H1 (cell line): ENCODE measurements around the gene NAXE. TPM values are rescaled to one million over a fixed set of nuclear protein-coding genes. Genes with fewer than 3 reads are reported as not detected.

Source experiments
- BACH1 ChIP-seq: IDR thresholded peaks from 2 replicates; pipeline ENCODE4 v1.6.1; 2012; ENCODE audit warnings: low read length, improper control_type of control experiment
- BRCA1 ChIP-seq: IDR thresholded peaks from 2 replicates; pipeline ENCODE4 v1.6.1; 2012; ENCODE audit warnings: low read depth, low read length, improper control_type of control experiment
- CREB1 ChIP-seq: IDR thresholded peaks from 2 replicates; pipeline ENCODE4 v1.6.1; 2012; ENCODE audit warnings: inconsistent platforms
- EP300 ChIP-seq, 2 experiments: IDR thresholded peaks; 1 replicate in 1 of 2; 2 replicates in 1 of 2; pipeline ENCODE4 v1.6.1; 2011 to 2012; ENCODE audit warnings: low read depth in 2 of 2, low read length in 2 of 2, mild to moderate bottlenecking in 2 of 2, borderline replicate concordance in 1 of 2, inconsistent platforms in 1 of 2, moderate library complexity in 1 of 2
- GTF2F1 ChIP-seq: IDR thresholded peaks from 2 replicates; pipeline ENCODE4 v1.6.1; 2012; ENCODE audit warnings: low read depth, low read length, improper control_type of control experiment, borderline replicate concordance
- JUND ChIP-seq: IDR thresholded peaks from 2 replicates; pipeline ENCODE4 v1.6.1; 2011; ENCODE audit warnings: mild to moderate bottlenecking, improper control_type of control experiment, low read length
- NRF1 ChIP-seq: IDR thresholded peaks from 2 replicates; pipeline ENCODE4 v1.6.1; 2011; ENCODE audit warnings: mild to moderate bottlenecking, low read depth, low read length, improper control_type of control experiment
- PHF8 ChIP-seq: fragments of 200-600 bp; sonication (generic); conservative IDR thresholded peaks from 2 replicates; pipeline ENCODE4 v1.7.1; 2012; ENCODE audit warnings: low read depth, mild to moderate bottlenecking, inconsistent platforms, low read length, moderate library complexity
- POLR2A ChIP-seq, 2 experiments: IDR thresholded peaks; 1 replicate in 1 of 2; 2 replicates in 1 of 2; pipeline ENCODE4 v1.6.1; 2011; ENCODE audit warnings: low read depth in 2 of 2, low read length in 2 of 2, mild to moderate bottlenecking in 2 of 2; ENCODE audit errors: control extremely low read depth in 1 of 2
- RAD21 ChIP-seq, 2 experiments: IDR thresholded peaks in 1 of 2; conservative IDR thresholded peaks in 1 of 2; 2 replicates each; pipeline ENCODE4 v1.6.1; 2011; ENCODE audit warnings: low read depth in 2 of 2, low read length in 2 of 2, improper control_type of control experiment in 1 of 2, inconsistent platforms in 1 of 2, mild to moderate bottlenecking in 1 of 2, moderate library complexity in 1 of 2
- SIN3A ChIP-seq, 2 experiments: IDR thresholded peaks in 1 of 2; conservative IDR thresholded peaks in 1 of 2; 2 replicates each; pipeline ENCODE4 v1.6.1; 2011 to 2012; ENCODE audit warnings: low read length in 2 of 2, improper control_type of control experiment in 1 of 2, low read depth in 1 of 2, mild to moderate bottlenecking in 1 of 2
- SIX5 ChIP-seq: IDR thresholded peaks from 2 replicates; pipeline ENCODE4 v1.6.1; 2011; ENCODE audit warnings: mild to moderate bottlenecking, low read depth, low read length
- SRF ChIP-seq: IDR thresholded peaks from 2 replicates; pipeline ENCODE4 v1.6.1; 2011; ENCODE audit warnings: mild to moderate bottlenecking, low read depth, low read length, moderate library complexity
- SUZ12 ChIP-seq: fragments of 200-600 bp; sonication (generic); IDR thresholded peaks from 2 replicates; pipeline ENCODE4 v1.6.1; 2012; ENCODE audit warnings: mild to moderate bottlenecking, inconsistent platforms, low read length, moderate library complexity, mixed read lengths
- TAF1 ChIP-seq: IDR thresholded peaks from 2 replicates; pipeline ENCODE4 v1.6.1; 2011; ENCODE audit warnings: mild to moderate bottlenecking, low read depth, low read length
- TCF12 ChIP-seq: IDR thresholded peaks from 2 replicates; pipeline ENCODE4 v1.6.1; 2011; ENCODE audit warnings: low read depth, mild to moderate bottlenecking, low read length
- USF2 ChIP-seq: IDR thresholded peaks from 2 replicates; pipeline ENCODE4 v1.6.1; 2011; ENCODE audit warnings: low read length, improper control_type of control experiment
- polyA plus RNA-seq, 7 experiments: library from polyadenylated mRNA; depleted of rRNA in 3 of 7; stranded (reverse) in 5 of 7; unstranded in 2 of 7; fragments of >200 nt in 5 of 7; fragments of 200-250 nt in 2 of 7; gene quantifications; 1 replicate in 5 of 7; 2 replicates in 1 of 7; 4 replicates in 1 of 7; pipeline versions ENCODE4 v1.2.1 to v1.2.3, GENCODE V29; 2011 to 2013; ENCODE audit warnings: missing spikeins in 2 of 7, mixed read lengths in 2 of 7
- total RNA-seq: library from RNA; stranded (reverse); fragmentation: NEBNext Ultra II Directional; extraction: Animal tissue kit (Norgen Biotek cat#: 25700); gene quantifications from 2 replicates; pipeline ENCODE4 v1.2.1, GENCODE V29; 2021
- TF ChIP-seq, protein P1 (sequence below): IDR thresholded peaks from 2 replicates; pipeline ENCODE4 v1.6.1; 2012; ENCODE audit warnings: inconsistent platforms
- TF ChIP-seq, protein P2 (sequence below), 3 experiments: IDR thresholded peaks; 1 replicate in 2 of 3; 2 replicates in 1 of 3; pipeline versions ENCODE4 v1.5.1 to v1.6.1; 2011; ENCODE audit warnings: low read length in 3 of 3, mild to moderate bottlenecking in 3 of 3, inconsistent platforms in 2 of 3, low read depth in 1 of 3, moderate library complexity in 1 of 3; ENCODE audit not compliant: insufficient read depth in 1 of 3; ENCODE audit errors: control extremely low read depth in 1 of 3
- TF ChIP-seq, protein P3 (sequence below): IDR thresholded peaks from 2 replicates; pipeline ENCODE4 v1.6.1; 2012; ENCODE audit warnings: low read length, inconsistent platforms

The NAXE gene
- total and polyA plus RNA-seq, 2 of the 8 experiments (the other 6 are each of a cell fraction or from before 2014, with no cell fraction given) = 73.1 to 74.3 TPM

DNA sequence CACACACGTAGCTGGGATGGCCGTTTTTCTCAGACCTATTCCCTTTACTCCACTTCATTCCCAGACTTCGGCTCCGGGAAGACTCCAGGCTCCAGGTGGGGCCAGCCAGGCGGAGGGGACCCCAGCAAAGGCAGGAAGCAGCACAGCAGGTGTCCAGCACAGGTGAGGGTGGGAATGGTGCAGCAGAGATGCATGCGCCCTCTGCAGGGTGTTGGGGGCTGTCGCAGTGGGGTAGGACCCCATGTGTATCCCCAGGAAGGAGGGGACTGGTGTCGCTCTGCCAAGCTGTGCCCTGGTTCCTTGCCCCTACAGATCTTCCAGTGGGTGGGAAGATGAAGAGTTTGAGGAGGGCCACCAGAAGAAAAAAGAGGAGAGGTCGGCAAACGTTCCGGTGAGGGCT lies 6.8 kb upstream of the NAXE start (continued):
- TF ChIP-seq NRF1 (no peak), RAD21 (IDR thresholded peaks at IDR 0.05 in 1 of 2, conservative IDR thresholded peaks at IDR 0.05 in 1 of 2; ENCODE audit: low read depth in 2 of 2, low read length in 2 of 2) (peak; percentile 26; a peak in 3 of 4 replicates), CREB1 (no peak; the same call in 1 of the 2 replicates), SIX5 (no peak), SRF (no peak), GTF2F1 (no peak), USF2 (no peak), PHF8 (no peak), TAF1 (no peak), JUND (0 out of 2 replicates have a peak, but pooled peaks have one; percentile 14), POLR2A (IDR thresholded peaks at IDR 0.05; ENCODE audit: control extremely low read depth in 1 of 2, low read depth in 2 of 2, low read length in 2 of 2) (no peak), EP300 (IDR thresholded peaks at IDR 0.05; ENCODE audit: borderline replicate concordance in 1 of 2, low read depth in 2 of 2, low read length in 2 of 2) (peak in 1 of 2 experiments; percentile 15; a peak in 1 of 3 replicates), TCF12 (0 out of 2 replicates have a peak, but pooled peaks have one; percentile 66), BRCA1 (no peak), BACH1 (no peak), SUZ12 (no peak), SIN3A (conservative IDR thresholded peaks at IDR 0.05 in 1 of 2, IDR thresholded peaks at IDR 0.05 in 1 of 2; ENCODE audit: low read depth in 1 of 2, low read length in 2 of 2) (no peak; a peak in 1 of 4 replicates)
- TF ChIP-seq, protein P1, sequence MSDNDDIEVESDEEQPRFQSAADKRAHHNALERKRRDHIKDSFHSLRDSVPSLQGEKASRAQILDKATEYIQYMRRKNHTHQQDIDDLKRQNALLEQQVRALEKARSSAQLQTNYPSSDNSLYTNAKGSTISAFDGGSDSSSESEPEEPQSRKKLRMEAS = peak; percentile 51
- TF ChIP-seq, protein P2, sequence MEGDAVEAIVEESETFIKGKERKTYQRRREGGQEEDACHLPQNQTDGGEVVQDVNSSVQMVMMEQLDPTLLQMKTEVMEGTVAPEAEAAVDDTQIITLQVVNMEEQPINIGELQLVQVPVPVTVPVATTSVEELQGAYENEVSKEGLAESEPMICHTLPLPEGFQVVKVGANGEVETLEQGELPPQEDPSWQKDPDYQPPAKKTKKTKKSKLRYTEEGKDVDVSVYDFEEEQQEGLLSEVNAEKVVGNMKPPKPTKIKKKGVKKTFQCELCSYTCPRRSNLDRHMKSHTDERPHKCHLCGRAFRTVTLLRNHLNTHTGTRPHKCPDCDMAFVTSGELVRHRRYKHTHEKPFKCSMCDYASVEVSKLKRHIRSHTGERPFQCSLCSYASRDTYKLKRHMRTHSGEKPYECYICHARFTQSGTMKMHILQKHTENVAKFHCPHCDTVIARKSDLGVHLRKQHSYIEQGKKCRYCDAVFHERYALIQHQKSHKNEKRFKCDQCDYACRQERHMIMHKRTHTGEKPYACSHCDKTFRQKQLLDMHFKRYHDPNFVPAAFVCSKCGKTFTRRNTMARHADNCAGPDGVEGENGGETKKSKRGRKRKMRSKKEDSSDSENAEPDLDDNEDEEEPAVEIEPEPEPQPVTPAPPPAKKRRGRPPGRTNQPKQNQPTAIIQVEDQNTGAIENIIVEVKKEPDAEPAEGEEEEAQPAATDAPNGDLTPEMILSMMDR (IDR thresholded peaks at IDR 0.05; ENCODE audit: control extremely low read depth in 1 of 3, insufficient read depth in 1 of 3, low read depth in 1 of 3, low read length in 3 of 3) = peak; percentile 62 to 90 (median 80)
- TF ChIP-seq, protein P3, sequence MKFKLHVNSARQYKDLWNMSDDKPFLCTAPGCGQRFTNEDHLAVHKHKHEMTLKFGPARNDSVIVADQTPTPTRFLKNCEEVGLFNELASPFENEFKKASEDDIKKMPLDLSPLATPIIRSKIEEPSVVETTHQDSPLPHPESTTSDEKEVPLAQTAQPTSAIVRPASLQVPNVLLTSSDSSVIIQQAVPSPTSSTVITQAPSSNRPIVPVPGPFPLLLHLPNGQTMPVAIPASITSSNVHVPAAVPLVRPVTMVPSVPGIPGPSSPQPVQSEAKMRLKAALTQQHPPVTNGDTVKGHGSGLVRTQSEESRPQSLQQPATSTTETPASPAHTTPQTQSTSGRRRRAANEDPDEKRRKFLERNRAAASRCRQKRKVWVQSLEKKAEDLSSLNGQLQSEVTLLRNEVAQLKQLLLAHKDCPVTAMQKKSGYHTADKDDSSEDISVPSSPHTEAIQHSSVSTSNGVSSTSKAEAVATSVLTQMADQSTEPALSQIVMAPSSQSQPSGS = no peak
